ENCODE measurements around the gene KL. TPM values are rescaled to one million over a fixed set of nuclear protein-coding genes. Genes with fewer than 3 reads are reported as not detected.

The KL gene
- total and polyA plus RNA-seq, 2 of the 8 experiments (the other 6 are each of a cell fraction or from before 2014, with no cell fraction given) = 0.02 TPM; not detected in 1

DNA sequence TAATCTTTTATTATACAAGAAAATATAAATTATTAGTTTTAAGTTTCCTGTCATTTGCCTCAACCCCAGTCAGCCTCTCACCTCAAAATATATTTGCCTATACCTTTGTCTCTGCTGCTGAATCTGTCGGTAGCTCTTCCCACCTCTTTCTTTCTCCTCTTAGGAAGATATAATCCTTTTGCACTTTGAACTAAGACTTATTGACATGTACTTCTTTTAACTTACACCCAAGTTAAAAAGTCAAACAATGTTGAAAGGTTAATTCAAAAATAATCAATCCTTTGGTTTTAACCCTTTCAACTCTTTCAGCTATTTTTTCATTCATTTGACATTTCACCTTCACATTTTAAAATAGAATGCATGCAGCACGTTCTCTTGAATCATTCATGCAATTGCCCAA, 9.0 kb upstream of the KL start:
- H2AFZ ChIP-seq (ENCODE audit: low read length) = no peak overlapping the region
- no peak overlapping the region for H2AK5ac ChIP-seq (ENCODE audit: low read depth, low read length)
- peaks cover 2% of the 10 kb centered on the region; the same call in 1 of the 2 replicates for H3K23me2 ChIP-seq (ENCODE audit: low read depth, low read length)
- no peak for DNase-seq (ENCODE audit: low read depth in 1 of 2, low spot score in 2 of 2)
- TF ChIP-seq JUND (IDR thresholded peaks at IDR 0.05; ENCODE audit: low read length) (no peak), CHD1 (IDR thresholded peaks at IDR 0.05; ENCODE audit: low read depth, low read length) (no peak), CBX5 (IDR thresholded peaks at IDR 0.05; ENCODE audit: low read depth, low read length) (no peak), TAF7 (optimal IDR thresholded peaks at IDR 0.05; ENCODE audit: borderline replicate concordance, low read depth, low read length) (no peak), GTF2F1 (IDR thresholded peaks at IDR 0.05; ENCODE audit: borderline replicate concordance, low read depth, low read length) (no peak), GABPA (IDR thresholded peaks at IDR 0.05; ENCODE audit: borderline replicate concordance, insufficient read depth, low read length) (no peak), KDM5A (IDR thresholded peaks at IDR 0.05; ENCODE audit: low read length) (no peak), BCL11A (IDR thresholded peaks at IDR 0.05; ENCODE audit: low read depth in 2 of 2, low read length in 2 of 2) (no peak), TBP (IDR thresholded peaks at IDR 0.05; ENCODE audit: low read depth, low read length) (no peak), EGR1 (IDR thresholded peaks at IDR 0.05; ENCODE audit: borderline replicate concordance, low read depth, low read length) (no peak), SUZ12 (IDR thresholded peaks at IDR 0.05; ENCODE audit: low read length) (no peak)
- H2BK20ac ChIP-seq (ENCODE audit: low read length) = no peak overlapping the region
- no peak overlapping the region for H4K5ac ChIP-seq (ENCODE audit: insufficient read length, low read depth, low read length)
- H3K9me3 ChIP-seq (ENCODE audit: insufficient read depth in 2 of 2, low read depth in 1 of 2, low read length in 1 of 2) = peaks cover 8 to 10% of the 10 kb centered on the region in 2 experiments
- no peak for FAIRE-seq
- H3K4ac ChIP-seq (replicated peaks; ENCODE audit: insufficient read length, low read depth, low read length) = no peak overlapping the region
- H2BK15ac ChIP-seq (ENCODE audit: low read length) = no peak overlapping the region
- H3K79me2 ChIP-seq (ENCODE audit: control insufficient read depth in 1 of 2, insufficient read depth in 2 of 2, low read length in 2 of 2) = no peaks in the 10 kb centered on the region
- CTCF ChIA-PET (ENCODE audit: partially characterized antibody) = interaction anchor here (0.9 kb wide), 1 partner anchor 9 kb away, joined by 3 read pairs; no protein-coding TSS in a partner anchor
- 92% methylated on average over 2 of the region's 2 CpGs; no CpG with 5 or more reads in 1 of the 2 experiments for WGBS, 2 experiments (ENCODE audit: extremely low coverage in 1 of 2, insufficient coverage in 1 of 2, insufficient read length in 1 of 2, insufficient replicate concordance in 2 of 2, low coverage in 1 of 2, low lambda C conversion rate in 2 of 2, missing lambda C conversion rate in 1 of 2)
- no peak overlapping the region for H3K4me2 ChIP-seq (ENCODE audit: insufficient read depth in 1 of 2, low read depth in 2 of 2, low read length in 2 of 2)
- peaks cover 0 to 1% (median 0%) of the 10 kb centered on the region in 4 experiments; a peak in 1 of 7 replicates for H3K27me3 ChIP-seq (replicated peaks in 1 of 4; ENCODE audit: control insufficient read depth in 3 of 4, extremely low read depth in 1 of 4, insufficient read depth in 3 of 4, low read length in 3 of 4)
- no peak overlapping the region for H4K8ac ChIP-seq (ENCODE audit: extremely low read depth, insufficient read depth, low read length)
- H3K56ac ChIP-seq (replicated peaks; ENCODE audit: insufficient read length, low read depth, low read length) = no peak overlapping the region
- no peak overlapping the region for H3K18ac ChIP-seq (ENCODE audit: extremely low read depth, low read length)
- H2BK12ac ChIP-seq (ENCODE audit: low read depth, low read length) = no peak overlapping the region
- no peak overlapping the region for H2BK5ac ChIP-seq (ENCODE audit: low read depth, low read length)
- H4K20me1 ChIP-seq (replicated peaks in 1 of 2; ENCODE audit: control insufficient read depth in 1 of 2, insufficient read depth in 2 of 2, low read length in 2 of 2) = no peaks in the 10 kb centered on the region
- no peak overlapping the region for H4K91ac ChIP-seq (replicated peaks; ENCODE audit: insufficient read length, low read length)
- H3K4me3 ChIP-seq (ENCODE audit: extremely low read depth in 1 of 4, insufficient read depth in 2 of 4, low read depth in 3 of 4, low read length in 4 of 4) = no peak overlapping the region
- H2BK120ac ChIP-seq (replicated peaks; ENCODE audit: low read depth, low read length) = no peak overlapping the region
- no peak overlapping the region for H3K9ac ChIP-seq (replicated peaks in 1 of 4; ENCODE audit: extremely low read depth in 1 of 4, low read depth in 3 of 4, low read length in 3 of 4)
- POLR2A ChIA-PET (ENCODE audit: partially characterized antibody) = no interaction called here
- H3K79me1 ChIP-seq (ENCODE audit: low read depth, low read length) = no peaks in the 10 kb centered on the region
- no peak overlapping the region for H3K27ac ChIP-seq (ENCODE audit: low read depth, low read length)
- H3K14ac ChIP-seq (ENCODE audit: insufficient read length) = no peak overlapping the region
- 0 out of 7 replicates have a peak, but pooled peaks cover 0 to 3% (median 0%) of the 10 kb centered on the region in 4 experiments for H3K4me1 ChIP-seq (replicated peaks in 1 of 4; ENCODE audit: control insufficient read depth in 3 of 4, insufficient read depth in 4 of 4, low read length in 3 of 4)
- no peaks in the 10 kb centered on the region for H3K36me3 ChIP-seq (ENCODE audit: control insufficient read depth in 2 of 4, insufficient read depth in 4 of 4, low read length in 3 of 4)
- no peak overlapping the region for H3K23ac ChIP-seq (ENCODE audit: insufficient read length)
